Erythroblast (primary cell): Measurements from ENCODE around the gene UROD.

Experiments used
- GATA1 ChIP-seq: IDR thresholded peaks from 2 replicates; pipeline ENCODE4 v1.6.1; 2011; ENCODE audit warnings: low read depth, mild to moderate bottlenecking, control low read depth, low read length, moderate library complexity
- POLR2A ChIP-seq: IDR thresholded peaks from 2 replicates; pipeline ENCODE4 v1.6.1; 2011; ENCODE audit warnings: mild to moderate bottlenecking, low read length

DNA sequence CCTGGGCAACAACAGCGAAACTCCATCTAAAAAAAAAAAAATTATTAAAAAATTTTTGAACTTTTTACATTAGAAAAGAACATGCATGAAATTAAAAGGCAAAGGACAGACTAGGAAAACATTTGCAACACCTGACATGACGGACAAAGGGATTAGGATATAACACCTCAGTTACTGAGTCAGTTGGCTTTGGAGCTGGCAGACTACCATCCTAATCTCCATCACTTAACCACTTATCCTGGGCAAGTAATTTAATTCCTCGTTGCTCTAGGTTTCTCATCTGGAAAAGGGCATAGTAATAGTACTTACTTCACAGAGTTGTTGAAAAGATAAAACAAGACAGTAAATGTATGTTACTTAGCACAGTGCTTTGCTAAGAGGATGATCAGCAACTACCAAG, 12.8 kb upstream of the UROD start:
- TF ChIP-seq POLR2A (no peak), GATA1 (no peak)
